GM23338 (cell line): ENCODE measurements around the gene SALL2. TPM values are rescaled to one million over a fixed set of nuclear protein-coding genes. Genes with fewer than 3 reads are reported as not detected.
A peak's percentile ranks its signal among the peaks of the same experiment; 100 is the strongest.

Source experiments
- ATAC-seq: fragments of 200-7000 bp; cut with Tn5 transposase; 3 replicates; pipeline ENCODE4 v1.9.1; 2020
- DNase-seq: peaks from one replicate; pipeline ENCODE4 v3.0.0-alpha.2; 2015; ENCODE audit warnings: low spot score
- H2AFZ ChIP-seq: fragments of 200-600 bp; sonication (generic); 2 replicates; pipeline ENCODE4 v1.8.0; 2016; ENCODE audit warnings: antibody characterized with exemption, mild to moderate bottlenecking, moderate library complexity
- H3F3A ChIP-seq: fragments of 200-600 bp; sonication (generic); replicated peaks from 2 replicates; pipeline ENCODE4 v1.8.0; 2017; ENCODE audit warnings: antibody characterized with exemption, mixed run types, low read depth
- H3K27ac ChIP-seq: fragments of 200-600 bp; sonication (generic); 2 replicates; pipeline ENCODE4 v1.6.1; 2016; ENCODE audit warnings: low read depth
- H3K27me3 ChIP-seq: fragments of 200-600 bp; sonication (generic); 2 replicates; pipeline ENCODE4 v1.8.0; 2016; ENCODE audit warnings: mild to moderate bottlenecking, mixed run types, moderate library complexity; ENCODE audit not compliant: insufficient read depth
- H3K36me3 ChIP-seq: fragments of 200-600 bp; sonication (generic); 2 replicates; pipeline ENCODE4 v1.8.0; 2016; ENCODE audit warnings: mild to moderate bottlenecking; ENCODE audit not compliant: insufficient read depth
- H3K4me1 ChIP-seq: fragments of 200-600 bp; sonication (generic); 2 replicates; pipeline ENCODE4 v1.8.0; 2016; ENCODE audit warnings: mild to moderate bottlenecking, moderate library complexity; ENCODE audit not compliant: insufficient read depth
- H3K4me2 ChIP-seq: fragments of 200-600 bp; sonication (generic); 2 replicates; pipeline ENCODE4 v1.7.1; 2017; ENCODE audit warnings: mixed run types
- H3K4me3 ChIP-seq: fragments of 200-600 bp; sonication (generic); 2 replicates; pipeline ENCODE4 v1.6.1; 2016; ENCODE audit warnings: mixed run types
- H3K79me2 ChIP-seq: fragments of 200-600 bp; sonication (generic); replicated peaks from 2 replicates; pipeline ENCODE4 v1.8.0; 2017; ENCODE audit warnings: mild to moderate bottlenecking; ENCODE audit not compliant: insufficient read depth
- H3K9me2 ChIP-seq: fragments of 200-600 bp; sonication (generic); 2 replicates; pipeline ENCODE4 v1.8.0; 2017; ENCODE audit not compliant: insufficient read depth
- H4K20me1 ChIP-seq: fragments of 200-600 bp; sonication (generic); replicated peaks from 2 replicates; pipeline ENCODE4 v1.8.0; 2017; ENCODE audit warnings: mild to moderate bottlenecking; ENCODE audit not compliant: insufficient read depth
- H3K27ac Mint-ChIP-seq: 2 replicates; pipeline ENCODE4 v1.8.0; 2020; ENCODE audit warnings: inconsistent platforms, mild to moderate bottlenecking, moderate library complexity, mixed read lengths
- H3K27me3 Mint-ChIP-seq: 3 replicates; pipeline ENCODE4 v1.8.0; 2022; ENCODE audit warnings: low read depth, mild to moderate bottlenecking, moderate library complexity, mixed read lengths, inconsistent platforms; ENCODE audit not compliant: insufficient read depth, poor library complexity
- H3K36me3 Mint-ChIP-seq: 3 replicates; pipeline ENCODE4 v1.8.0; 2021; ENCODE audit warnings: low read depth, mild to moderate bottlenecking, inconsistent platforms, moderate library complexity, mixed read lengths
- H3K4me1 Mint-ChIP-seq: 3 replicates; pipeline ENCODE4 v1.8.0; 2020; ENCODE audit warnings: mild to moderate bottlenecking, inconsistent platforms, mixed read lengths
- H3K4me3 Mint-ChIP-seq: 3 replicates; pipeline ENCODE4 v1.8.0; 2021; ENCODE audit warnings: moderate library complexity, mild to moderate bottlenecking, inconsistent platforms, mixed read lengths
- H3K9me3 Mint-ChIP-seq: 3 replicates; pipeline ENCODE4 v1.8.0; 2020; ENCODE audit warnings: moderate library complexity, mild to moderate bottlenecking, inconsistent platforms, mixed read lengths
- CREB1 ChIP-seq: fragments of 250-450 bp; sonication (Bioruptor Pico); IDR thresholded peaks from 2 replicates; pipeline ENCODE4 v1.5.0; 2020; ENCODE audit warnings: low read depth, mild to moderate bottlenecking, moderate library complexity
- ETS1 ChIP-seq: IDR thresholded peaks from 2 replicates; pipeline ENCODE4 v1.6.1; 2016; ENCODE audit warnings: antibody characterized with exemption
- EZH2 ChIP-seq: fragments of 200-600 bp; sonication (generic); IDR thresholded peaks from one replicate; pipeline ENCODE4 v1.8.0; 2017; ENCODE audit warnings: antibody characterized with exemption, mild to moderate bottlenecking, low read depth; ENCODE audit not compliant: unreplicated experiment
- EZH2phosphoT487 ChIP-seq: fragments of 200-600 bp; sonication (generic); IDR thresholded peaks from one replicate; pipeline ENCODE4 v1.8.1; 2018; ENCODE audit warnings: antibody characterized with exemption; ENCODE audit not compliant: unreplicated experiment
- JUNB ChIP-seq: IDR thresholded peaks from one replicate; pipeline ENCODE4 v1.6.1; 2016; ENCODE audit warnings: antibody characterized with exemption; ENCODE audit not compliant: unreplicated experiment
- NANOG ChIP-seq: IDR thresholded peaks from 2 replicates; pipeline ENCODE4 v1.6.1; 2016; ENCODE audit warnings: antibody characterized with exemption, borderline replicate concordance
- POLR2AphosphoS5 ChIP-seq: IDR thresholded peaks from 2 replicates; pipeline ENCODE4 v1.6.1; 2016; ENCODE audit warnings: antibody characterized with exemption, low read depth
- REST ChIP-seq: IDR thresholded peaks from one replicate; pipeline ENCODE4 v1.6.1; 2018; ENCODE audit warnings: antibody characterized with exemption; ENCODE audit not compliant: unreplicated experiment
- STAT1 ChIP-seq: IDR thresholded peaks from one replicate; pipeline ENCODE4 v1.6.1; 2016; ENCODE audit warnings: antibody characterized with exemption; ENCODE audit not compliant: unreplicated experiment
- ZNF114 ChIP-seq: fragments of 250-450 bp; sonication (Bioruptor Pico); IDR thresholded peaks from 2 replicates; pipeline ENCODE4 v1.5.0; 2020; ENCODE audit warnings: mild to moderate bottlenecking, moderate library complexity
- ZNF331 ChIP-seq: fragments of 250-450 bp; sonication (Bioruptor Pico); IDR thresholded peaks from 2 replicates; pipeline ENCODE4 v1.5.0; 2020; ENCODE audit warnings: low read depth, mild to moderate bottlenecking, moderate library complexity
- polyA plus RNA-seq: library from polyadenylated mRNA; unstranded; fragments of >200 nt; fragmentation: Nextera tagmentation; extraction: Ambion mirVana; gene quantifications from 2 replicates; pipeline ENCODE4 v1.2.1, GENCODE V29; 2016
- total RNA-seq: library from RNA; depleted of rRNA; stranded (reverse); fragments of >200 nt; shearing (Covaris generic); gene quantifications from 2 replicates; pipeline ENCODE4 v1.2.3, GENCODE V29; 2014
- TF ChIP-seq, protein P1 (sequence below), 2 experiments: fragments of 200-600 bp in 1 of 2; sonication (generic) in 1 of 2; conservative IDR thresholded peaks; 2 replicates each; pipeline versions ENCODE4 v1.5.1 to v1.6.1; 2016 to 2017; ENCODE audit warnings: antibody characterized with exemption in 2 of 2, low read depth in 2 of 2, mild to moderate bottlenecking in 2 of 2, moderate library complexity in 1 of 2

The SALL2 gene
- total and polyA plus RNA-seq, 2 experiments from 2014 or later, result 121 to 281 TPM

DNA sequence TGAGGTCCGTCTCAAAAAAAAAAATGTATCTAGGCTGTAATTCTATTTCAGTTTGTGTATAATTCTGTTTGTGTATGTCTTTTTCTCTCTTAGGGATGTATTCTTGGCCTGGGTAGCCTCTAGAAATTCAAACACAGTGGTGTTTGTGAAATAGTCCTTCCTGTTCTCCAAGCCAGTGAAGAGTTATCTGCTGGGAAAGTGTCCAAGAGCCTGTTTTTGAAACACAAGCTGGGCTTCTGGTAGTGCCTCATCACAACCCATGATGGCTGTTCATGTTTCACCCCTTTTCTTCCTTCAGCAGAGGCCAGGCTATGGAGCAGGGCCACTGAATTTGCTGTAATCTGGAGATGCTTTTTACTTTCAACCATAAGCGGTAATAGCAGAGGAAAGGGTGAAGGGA is 29.7 kb downstream of the SALL2 start (continued):
- TF ChIP-seq JUNB, result no peak
- TF ChIP-seq EZH2, result no peak
- TF ChIP-seq POLR2AphosphoS5, result no peak
- TF ChIP-seq ZNF114, result no peak

DNA sequence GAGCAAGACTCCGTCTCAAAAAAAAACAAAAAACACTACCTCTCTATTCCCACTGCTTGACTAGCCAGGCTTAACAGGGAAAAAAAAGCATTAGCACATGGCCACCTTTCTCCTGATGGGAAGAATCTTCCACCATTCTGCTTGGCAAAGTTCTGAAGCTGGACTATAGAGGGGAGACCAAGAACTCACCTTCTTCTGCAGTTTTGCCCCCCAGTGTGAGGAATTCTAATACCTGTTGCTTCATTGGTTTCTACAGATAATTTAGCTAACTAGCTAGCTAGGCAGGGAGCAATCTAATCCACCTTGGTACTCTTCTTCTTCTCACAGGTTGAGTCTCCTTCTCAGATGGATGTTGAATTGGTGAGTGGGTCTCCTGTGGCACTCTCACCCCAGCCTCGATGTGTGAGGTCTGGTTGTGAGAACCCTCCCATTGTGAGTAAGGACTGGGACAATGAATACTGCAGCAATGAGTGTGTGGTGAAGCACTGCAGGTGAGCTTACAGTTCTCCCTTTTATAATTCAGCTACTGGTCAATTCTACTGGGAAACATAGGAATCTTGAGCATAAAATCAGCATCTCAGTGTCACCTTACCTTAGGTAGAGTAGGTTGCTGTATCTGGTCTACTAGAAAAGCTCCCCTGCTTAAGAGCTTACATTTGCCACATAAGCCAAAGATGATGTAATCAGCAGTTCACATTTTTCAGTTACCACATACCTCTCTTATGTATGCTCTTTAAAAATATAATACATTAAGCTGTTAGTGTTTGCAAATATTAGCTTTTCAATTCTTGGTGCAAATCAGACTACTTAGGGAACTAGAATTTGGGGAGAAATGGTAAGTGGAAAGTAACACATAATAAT is 31.0 kb downstream of the SALL2 start:
- Histone ChIP-seq H3K79me2 (no peaks in the 10 kb centered on the region), H3K4me2 (no peak overlapping the region), H3K4me1 (peaks cover 12% of the 10 kb centered on the region), H4K20me1 (no peaks in the 10 kb centered on the region; the same call in 1 of the 2 replicates), H3K36me3 (peaks cover 57% of the 10 kb centered on the region), H3K27ac (peak overlapping the region; percentile 61), H3K27me3 (no peaks in the 10 kb centered on the region), H2AFZ (no peak overlapping the region), H3F3A (peaks cover 24% of the 10 kb centered on the region), H3K4me3 (no peak overlapping the region), H3K9me2 (no peaks in the 10 kb centered on the region)
- H3K4me1 Mint-ChIP-seq, result peaks cover 26% of the 10 kb centered on the region; the same call in 2 of the 3 replicates
- H3K4me3 Mint-ChIP-seq, result no peak overlapping the region
- no peaks in the 10 kb centered on the region for H3K27me3 Mint-ChIP-seq
- H3K9me3 Mint-ChIP-seq, result no peaks in the 10 kb centered on the region
- H3K27ac Mint-ChIP-seq, result peak overlapping the region; percentile 84
- H3K36me3 Mint-ChIP-seq, result peaks cover 93% of the 10 kb centered on the region
- no peak for DNase-seq
- ATAC-seq, result peak; percentile 22
- TF ChIP-seq JUNB, result no peak
- no peak for TF ChIP-seq ETS1
- no peak for TF ChIP-seq STAT1
- no peak for TF ChIP-seq CREB1
- TF ChIP-seq, protein P1, sequence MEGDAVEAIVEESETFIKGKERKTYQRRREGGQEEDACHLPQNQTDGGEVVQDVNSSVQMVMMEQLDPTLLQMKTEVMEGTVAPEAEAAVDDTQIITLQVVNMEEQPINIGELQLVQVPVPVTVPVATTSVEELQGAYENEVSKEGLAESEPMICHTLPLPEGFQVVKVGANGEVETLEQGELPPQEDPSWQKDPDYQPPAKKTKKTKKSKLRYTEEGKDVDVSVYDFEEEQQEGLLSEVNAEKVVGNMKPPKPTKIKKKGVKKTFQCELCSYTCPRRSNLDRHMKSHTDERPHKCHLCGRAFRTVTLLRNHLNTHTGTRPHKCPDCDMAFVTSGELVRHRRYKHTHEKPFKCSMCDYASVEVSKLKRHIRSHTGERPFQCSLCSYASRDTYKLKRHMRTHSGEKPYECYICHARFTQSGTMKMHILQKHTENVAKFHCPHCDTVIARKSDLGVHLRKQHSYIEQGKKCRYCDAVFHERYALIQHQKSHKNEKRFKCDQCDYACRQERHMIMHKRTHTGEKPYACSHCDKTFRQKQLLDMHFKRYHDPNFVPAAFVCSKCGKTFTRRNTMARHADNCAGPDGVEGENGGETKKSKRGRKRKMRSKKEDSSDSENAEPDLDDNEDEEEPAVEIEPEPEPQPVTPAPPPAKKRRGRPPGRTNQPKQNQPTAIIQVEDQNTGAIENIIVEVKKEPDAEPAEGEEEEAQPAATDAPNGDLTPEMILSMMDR (conservative IDR thresholded peaks at IDR 0.05; ENCODE audit: low read depth in 2 of 2), result no peak
- TF ChIP-seq POLR2AphosphoS5, result no peak
- TF ChIP-seq EZH2, result no peak
- TF ChIP-seq ZNF114, result no peak
- TF ChIP-seq NANOG, result no peak
- no peak for TF ChIP-seq ZNF331
- no peak for TF ChIP-seq EZH2phosphoT487
- no peak for TF ChIP-seq REST
